VCaP (cell line): ENCODE measurements around the gene RGS13.
"Not testable (repeated sequence)": the region's sequence is repeated elsewhere in the genome, so short reads cannot be mapped to it uniquely, and the experiment has no call there.

Experiments used
- H3K27ac ChIP-seq: fragments of 450-650 bp; 2 replicates; pipeline ENCODE4 v1.5.1; 2017
- CTCF ChIP-seq: fragments of 450-650 bp; conservative IDR thresholded peaks from 2 replicates; pipeline ENCODE4 v1.5.1; 2017; ENCODE audit warnings: mild to moderate bottlenecking, moderate library complexity

RGS13 gene

GRCh38 chr1:192658255-192658654 lies 22.3 kb downstream of the RGS13 start:
- no peak overlapping the region for H3K27ac ChIP-seq
- TF ChIP-seq CTCF = no peak

GRCh38 chr1:192660613-192661012 lies 24.7 kb downstream of the RGS13 start:
- no peak for TF ChIP-seq CTCF
- H3K27ac ChIP-seq = no peak overlapping the region

- no peak overlapping the region for H3K27ac ChIP-seq
- no peak for TF ChIP-seq CTCF
Observed at GRCh38 chr1:192668409-192668983, 32.5 kb downstream of the RGS13 start.

GRCh38 chr1:192669174-192669573 lies 33.2 kb downstream of the RGS13 start:
- TF ChIP-seq CTCF = no peak

GRCh38 chr1:192675716-192676115 lies 39.8 kb downstream of the RGS13 start:
- H3K27ac ChIP-seq = no peak overlapping the region
- TF ChIP-seq CTCF = no peak

More at GRCh38 chr1:192669174-192669573, 33.2 kb downstream of the RGS13 start:
- H3K27ac ChIP-seq = no peak overlapping the region

GRCh38 chr1:192678099-192678498 lies 42.2 kb downstream of the RGS13 start:
- no peak for TF ChIP-seq CTCF

GRCh38 chr1:192682335-192682734 lies 46.4 kb downstream of the RGS13 start:
- TF ChIP-seq CTCF = no peak
- H3K27ac ChIP-seq = no peak overlapping the region

More at GRCh38 chr1:192678099-192678498, 42.2 kb downstream of the RGS13 start:
- H3K27ac ChIP-seq = no peak overlapping the region

- not testable (repeated sequence) for H3K27ac ChIP-seq
Observed at GRCh38 chr1:192683081-192683480, 47.1 kb downstream of the RGS13 start.
